GM12875 (cell line): ENCODE measurements around the gene PBX3.
"Not testable (repeated sequence)": the region's sequence is repeated elsewhere in the genome, so short reads cannot be mapped to it uniquely, and the experiment has no call there.

Source experiments
- H3K4me3 ChIP-seq: one replicate; pipeline ENCODE4 v1.5.1; 2011; ENCODE audit warnings: low read depth, low read length, control low read depth
- CTCF ChIP-seq: IDR thresholded peaks from 2 replicates; pipeline ENCODE4 v1.5.1; 2011; ENCODE audit warnings: low read depth, mild to moderate bottlenecking, control low read depth, inconsistent platforms, low read length, moderate library complexity, borderline replicate concordance; ENCODE audit not compliant: insufficient read depth

Gene PBX3

DNA sequence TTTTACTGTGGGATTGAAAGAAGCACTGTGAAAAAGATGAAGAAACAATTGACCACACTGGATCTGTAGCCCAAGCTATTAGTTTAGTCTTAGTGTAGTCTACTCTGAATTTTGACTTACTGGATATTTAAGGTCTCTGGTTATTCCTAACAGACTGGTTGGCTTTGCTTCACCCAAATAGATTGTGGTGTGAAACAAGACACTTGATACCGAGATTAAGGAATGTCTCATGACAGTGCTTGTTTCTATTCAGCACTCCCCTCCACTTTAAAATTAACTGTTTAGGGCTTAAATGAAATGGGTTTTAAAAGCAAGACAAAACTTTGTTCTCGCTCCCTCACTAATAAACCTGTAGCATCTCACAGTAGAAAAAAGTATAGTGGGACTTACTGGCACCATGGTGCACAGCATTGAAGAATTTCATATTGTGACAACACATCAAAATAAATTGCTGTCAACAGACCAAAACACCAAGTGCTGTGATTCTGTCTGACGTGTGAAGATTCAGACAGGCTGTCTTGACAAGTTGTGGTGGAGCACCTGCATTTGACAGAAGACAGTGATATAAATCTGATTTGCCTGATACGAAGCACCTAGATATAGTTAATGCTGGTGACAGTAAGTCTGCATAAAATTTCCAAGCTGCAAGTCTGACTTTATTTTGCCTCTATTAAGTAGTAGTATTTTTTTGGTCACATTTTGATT lies 73.1 kb downstream of the PBX3 start:
- no peak for TF ChIP-seq CTCF
- H3K4me3 ChIP-seq, result no peak overlapping the region

- TF ChIP-seq CTCF, result no peak
- no peak overlapping the region for H3K4me3 ChIP-seq
Measured at GRCh38 chr9:125821078-125821477, 73.9 kb downstream of the PBX3 start.

DNA sequence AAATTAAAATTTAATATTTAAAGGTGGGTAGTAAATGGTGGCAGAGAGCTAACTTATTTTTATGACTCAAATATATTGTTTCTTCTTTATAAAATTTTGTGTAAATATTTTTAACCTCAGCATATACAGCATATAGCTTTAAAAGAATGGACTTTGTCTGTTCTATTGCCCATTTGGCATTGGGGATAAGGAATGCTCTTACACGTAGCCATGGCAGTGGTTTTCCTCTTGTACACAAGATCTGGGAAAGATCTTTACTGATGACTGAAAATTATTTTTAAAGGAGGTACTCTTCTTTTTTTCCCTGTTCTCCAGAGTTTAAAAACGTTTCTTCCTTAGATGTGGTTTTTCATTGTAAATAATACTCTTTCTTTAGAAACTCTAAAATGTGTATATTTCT lies 75.0 kb downstream of the PBX3 start:
- no peak for TF ChIP-seq CTCF
- H3K4me3 ChIP-seq, result no peak overlapping the region

DNA sequence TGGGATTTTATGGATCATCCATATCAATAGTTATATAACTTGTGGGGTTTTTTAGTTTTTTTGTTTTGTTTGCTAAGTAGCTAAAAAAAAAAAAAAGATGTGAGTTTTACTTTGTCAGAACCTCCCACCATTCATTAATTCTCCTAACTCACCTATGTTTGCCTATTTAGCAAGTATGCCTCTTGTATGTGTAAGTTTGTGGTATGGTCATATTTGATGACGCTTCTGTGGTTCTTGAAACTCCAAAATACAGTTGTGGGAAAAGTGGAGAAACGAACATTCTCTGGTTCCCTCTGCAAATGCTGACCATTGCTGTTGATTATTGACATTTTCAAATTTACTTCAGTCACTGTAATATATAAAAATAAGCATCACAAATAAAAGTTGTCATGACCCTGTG lies 75.7 kb downstream of the PBX3 start:
- TF ChIP-seq CTCF, result no peak
- H3K4me3 ChIP-seq, result no peak overlapping the region

DNA sequence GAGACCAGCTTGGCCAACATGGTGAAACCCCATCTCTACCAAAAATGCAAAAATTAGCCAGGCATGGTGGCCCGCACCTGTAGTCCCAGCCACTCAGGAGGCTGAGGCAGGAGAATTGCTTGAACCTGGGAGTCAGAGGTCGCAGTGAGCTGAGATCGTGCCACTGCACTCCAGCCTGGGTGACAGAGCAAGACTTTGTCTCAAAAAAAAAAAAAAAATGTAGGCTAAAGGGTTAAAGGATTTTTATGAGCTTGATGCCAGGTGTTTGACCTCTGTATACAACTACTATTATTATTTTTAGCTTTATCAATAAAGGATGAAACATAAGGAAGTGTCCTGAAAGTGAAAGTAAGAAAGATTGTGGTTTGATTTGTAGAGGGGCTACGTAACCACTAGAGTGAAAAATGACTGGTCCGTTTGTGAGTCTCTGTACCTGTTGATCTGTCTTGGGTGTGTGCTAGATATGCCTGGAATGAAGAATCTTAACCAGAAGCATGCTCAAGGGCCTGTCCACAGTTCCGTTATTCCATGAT lies 76.8 kb downstream of the PBX3 start:
- not testable (repeated sequence) for H3K4me3 ChIP-seq

GRCh38 chr9:125825762-125826161 lies 78.6 kb downstream of the PBX3 start:
- no peak for TF ChIP-seq CTCF

GRCh38 chr9:125826850-125827249 lies 79.7 kb downstream of the PBX3 start:
- no peak for TF ChIP-seq CTCF
- no peak overlapping the region for H3K4me3 ChIP-seq

More at GRCh38 chr9:125825762-125826161, 78.6 kb downstream of the PBX3 start:
- H3K4me3 ChIP-seq, result no peak overlapping the region
